H7 (cell line): Measurements from ENCODE around the gene MAP1LC3B. TPM values are rescaled to one million over a fixed set of nuclear protein-coding genes. Genes with fewer than 3 reads are reported as not detected.
A peak's percentile ranks its signal among the peaks of the same experiment; 100 is the strongest.

Experiments used
- DNase-seq: peaks from one replicate; pipeline ENCODE4 v3.0.0; 2012
- H3K27me3 ChIP-seq: 2 replicates; pipeline ENCODE4 v1.6.0; 2011; ENCODE audit warnings: mild to moderate bottlenecking, low read length; ENCODE audit not compliant: control insufficient read depth, insufficient read depth
- H3K36me3 ChIP-seq: replicated peaks from 2 replicates; pipeline ENCODE4 v1.5.1; 2011; ENCODE audit warnings: low read length; ENCODE audit not compliant: control insufficient read depth, insufficient read depth
- H3K4me3 ChIP-seq: 2 replicates; pipeline ENCODE4 v1.5.1; 2011; ENCODE audit warnings: low read depth, mild to moderate bottlenecking, control low read depth, low read length, moderate library complexity; ENCODE audit not compliant: insufficient read depth
- total RNA-seq: library from RNA; depleted of rRNA; stranded (reverse); fragments of >200 nt; shearing (Covaris generic); gene quantifications from 2 replicates; pipeline ENCODE4 v1.2.3, GENCODE V29; 2014; rRNA removed

Gene MAP1LC3B
- 15.8 and 20.1 TPM in 2 replicates for total RNA-seq

- peak within 1 kb of the TSS; percentile 78 for H3K4me3 ChIP-seq
- peak; percentile 99 for DNase-seq
- no peaks in the 10 kb centered on the region for H3K27me3 ChIP-seq
- no peaks in the 10 kb centered on the region for H3K36me3 ChIP-seq
Measured at GRCh38 chr16:87391950-87392820, at the start of gene MAP1LC3B. MAP1LC3B (plus strand) TSS chr16:87392336; CDS start chr16:87392428, 92 bp downstream.

GRCh38 chr16:87342504-87342903 lies 49.6 kb upstream of the MAP1LC3B start:
- H3K36me3 ChIP-seq, result peaks cover 6% of the 10 kb centered on the region
- no peaks in the 10 kb centered on the region for H3K27me3 ChIP-seq
- no peak overlapping the region for H3K4me3 ChIP-seq
- no peak for DNase-seq

DNA sequence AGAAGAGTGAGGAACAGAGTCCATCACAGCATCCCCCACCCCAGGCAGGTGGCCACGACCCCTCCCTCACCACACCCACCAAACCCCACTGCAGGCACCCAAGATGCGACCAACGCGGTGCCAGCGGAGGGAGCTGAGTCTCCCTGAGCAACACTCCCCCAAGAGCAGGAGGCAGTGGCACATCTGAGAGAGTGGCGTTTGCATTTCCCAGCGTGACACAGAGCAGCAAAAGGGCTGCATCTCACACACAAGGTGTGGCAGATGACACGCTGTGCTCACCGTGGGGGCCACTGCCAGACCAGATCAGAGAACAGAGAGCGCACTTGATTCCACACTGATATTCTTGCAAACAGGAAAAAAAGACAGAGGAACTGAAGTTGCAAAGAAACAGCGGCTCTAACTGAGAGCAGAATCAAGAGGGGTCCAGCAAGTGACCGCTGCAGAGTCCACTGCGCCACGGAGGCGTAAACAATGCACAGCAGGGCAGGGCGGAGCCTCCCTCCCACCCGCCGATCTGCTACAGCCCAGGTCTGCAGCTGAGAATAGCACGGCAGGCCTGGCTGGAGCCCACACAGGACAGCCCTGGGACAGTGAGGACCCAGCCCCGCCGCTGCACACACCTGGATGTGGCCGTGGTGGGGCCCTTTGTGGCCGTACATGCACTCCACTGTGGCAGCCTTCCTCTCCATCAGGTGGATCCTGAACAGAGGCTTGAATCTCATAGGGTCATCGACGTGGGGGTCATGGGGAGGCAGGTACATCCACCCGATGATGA lies 49.0 kb upstream of the MAP1LC3B start:
- Histone ChIP-seq H3K27me3 (no peaks in the 10 kb centered on the region), H3K36me3 (peaks cover 6% of the 10 kb centered on the region), H3K4me3 (no peak overlapping the region)
- DNase-seq, result peak; percentile 59

GRCh38 chr16:87343753-87344050 lies 48.4 kb upstream of the MAP1LC3B start:
- DNase-seq, result peak; percentile 58
- Histone ChIP-seq H3K4me3 (no peak overlapping the region), H3K27me3 (no peaks in the 10 kb centered on the region), H3K36me3 (peaks cover 5% of the 10 kb centered on the region)

DNA sequence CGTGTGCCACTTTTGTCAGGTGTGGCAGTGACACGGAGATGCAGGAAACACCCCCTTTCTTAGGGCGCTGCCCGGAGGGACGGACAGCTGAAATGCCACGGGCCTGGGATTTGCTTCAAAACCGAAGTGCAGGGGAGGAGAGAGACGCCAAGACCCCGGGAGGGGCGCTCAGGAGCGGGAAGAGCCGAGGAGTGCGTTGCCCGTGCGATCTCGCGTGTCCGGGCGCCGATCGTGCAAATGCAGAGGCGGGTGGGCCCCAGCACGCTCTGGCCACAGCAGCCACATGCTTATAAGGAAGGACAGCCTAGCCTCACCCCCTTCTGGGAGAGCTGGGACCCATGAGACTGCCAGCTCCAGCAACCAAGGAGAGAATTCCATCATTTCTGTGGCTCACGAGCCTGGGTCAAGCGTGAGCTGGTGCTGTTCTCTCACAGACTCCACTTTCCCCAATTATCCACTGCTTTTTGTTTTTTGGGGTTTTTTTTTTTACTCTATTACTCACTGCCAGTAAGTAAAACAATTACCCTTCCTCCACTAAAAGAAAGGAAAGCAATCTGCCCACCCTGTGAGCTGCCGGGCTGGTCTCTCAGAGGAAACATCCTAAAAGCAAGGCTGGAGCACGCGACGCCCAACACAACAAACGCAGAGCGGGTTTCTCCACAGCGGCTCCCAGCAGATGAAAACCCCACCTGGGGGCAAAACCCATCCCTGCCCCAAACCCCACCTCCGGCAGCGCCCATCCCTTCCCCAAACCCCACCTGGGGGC lies 47.8 kb upstream of the MAP1LC3B start:
- no peaks in the 10 kb centered on the region for H3K27me3 ChIP-seq
- H3K4me3 ChIP-seq, result no peak overlapping the region
- H3K36me3 ChIP-seq, result peaks cover 3% of the 10 kb centered on the region
- peak; percentile 66 for DNase-seq

- Histone ChIP-seq H3K4me3 (no peak overlapping the region), H3K36me3 (peaks cover 3% of the 10 kb centered on the region), H3K27me3 (no peaks in the 10 kb centered on the region)
- DNase-seq, result peak; percentile 87
Measured at GRCh38 chr16:87344931-87345631, 47.1 kb upstream of the MAP1LC3B start.

DNA sequence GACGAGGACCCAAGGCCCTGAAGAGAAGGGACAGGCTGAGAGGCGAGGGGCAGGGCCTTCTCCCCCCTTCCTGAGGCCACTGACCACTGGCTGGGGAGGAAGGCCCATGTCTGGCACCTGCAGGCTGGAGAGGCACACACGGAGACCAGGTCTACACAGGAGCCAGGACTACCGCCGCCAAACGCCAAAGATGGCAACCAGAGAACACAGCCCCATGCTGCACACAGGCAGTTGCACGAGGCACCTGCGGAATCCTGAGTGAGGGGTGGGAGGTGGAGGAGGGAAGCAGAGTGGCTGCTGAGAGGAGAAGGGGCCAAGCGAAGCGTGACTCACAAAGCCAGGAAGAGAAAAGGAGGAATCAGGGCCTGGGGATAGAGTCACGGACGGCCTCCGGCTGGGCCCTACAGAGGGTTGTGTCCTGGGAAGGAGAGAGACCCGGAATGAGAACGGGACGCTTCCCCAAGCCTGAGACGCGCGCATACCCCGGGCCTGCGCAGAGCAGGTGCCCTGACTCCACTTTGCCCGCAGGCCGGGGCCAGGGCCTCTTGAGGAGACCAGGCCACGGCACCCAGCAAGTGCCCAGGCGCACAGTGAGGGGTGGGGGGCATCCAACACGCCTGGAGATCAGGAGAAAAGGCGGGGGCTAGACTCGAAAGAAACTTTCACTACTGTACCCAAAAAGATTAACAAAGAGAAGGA lies 46.3 kb upstream of the MAP1LC3B start:
- H3K27me3 ChIP-seq, result no peaks in the 10 kb centered on the region
- DNase-seq, result peak; percentile 60

GRCh38 chr16:87346517-87347060 lies 45.5 kb upstream of the MAP1LC3B start:
- H3K36me3 ChIP-seq, result peaks cover 3% of the 10 kb centered on the region
- no peak for DNase-seq
- no peak overlapping the region for H3K4me3 ChIP-seq
- H3K27me3 ChIP-seq, result no peaks in the 10 kb centered on the region

More for the DNA sequence above, 46.3 kb upstream of the MAP1LC3B start:
- no peak overlapping the region for H3K4me3 ChIP-seq
- peaks cover 3% of the 10 kb centered on the region for H3K36me3 ChIP-seq

GRCh38 chr16:87347932-87348615 lies 44.1 kb upstream of the MAP1LC3B start:
- DNase-seq, result peak; percentile 64
- Histone ChIP-seq H3K4me3 (no peak overlapping the region), H3K27me3 (no peaks in the 10 kb centered on the region), H3K36me3 (no peaks in the 10 kb centered on the region)

GRCh38 chr16:87348616-87349157 lies 43.4 kb upstream of the MAP1LC3B start:
- no peaks in the 10 kb centered on the region for H3K27me3 ChIP-seq
- H3K4me3 ChIP-seq, result no peak overlapping the region
- DNase-seq, result no peak
- H3K36me3 ChIP-seq, result no peaks in the 10 kb centered on the region

- Histone ChIP-seq H3K4me3 (no peak overlapping the region), H3K36me3 (no peaks in the 10 kb centered on the region), H3K27me3 (no peaks in the 10 kb centered on the region)
- DNase-seq, result no peak
Measured at GRCh38 chr16:87350031-87350430, 42.1 kb upstream of the MAP1LC3B start.

- H3K27me3 ChIP-seq, result no peaks in the 10 kb centered on the region
- H3K36me3 ChIP-seq, result no peaks in the 10 kb centered on the region
- DNase-seq, result no peak
- no peak overlapping the region for H3K4me3 ChIP-seq
Measured at GRCh38 chr16:87350681-87351319, 41.3 kb upstream of the MAP1LC3B start.
